Thyroid gland (tissue), 4 donors: ENCODE data around the gene KLHL36.

Source experiments
- POLR2A ChIP-seq, 2 donors: fragments of 450-650 bp; IDR thresholded peaks; one replicate each; pipeline ENCODE4 v1.6.1; 2017; ENCODE audit warnings: antibody characterized with exemption in 2 of 2, mild to moderate bottlenecking in 2 of 2, moderate library complexity in 1 of 2
- TF ChIP-seq, protein P1 (sequence below), 6 experiments: fragments of 200-600 bp in 3 of 6; fragments of 450-650 bp in 3 of 6; sonication (generic) in 3 of 6; IDR thresholded peaks; one replicate each; pipeline ENCODE4 v1.5.1; 2016 to 2019; ENCODE audit warnings: antibody characterized with exemption in 6 of 6, mild to moderate bottlenecking in 2 of 6, inconsistent platforms in 1 of 6, moderate library complexity in 1 of 6

DNA sequence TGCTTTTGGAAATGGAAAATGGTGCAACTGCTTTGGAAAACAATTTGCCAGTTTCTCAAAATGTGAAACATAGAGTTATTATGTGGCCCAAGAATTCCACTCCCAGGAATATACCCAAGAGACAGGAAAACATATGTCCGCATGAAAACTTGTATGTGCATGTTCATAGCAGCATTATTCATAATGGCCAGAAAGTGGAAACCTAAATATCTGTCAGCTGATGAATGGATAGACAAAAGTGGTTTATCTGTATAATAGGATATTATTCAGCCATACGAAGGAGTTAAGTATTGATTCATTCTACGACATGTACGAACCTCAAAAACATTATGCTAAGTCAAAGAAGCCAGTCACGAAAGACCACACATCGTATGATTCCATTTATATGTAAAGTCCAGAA lies 22.8 kb upstream of the KLHL36 start:
- no peak for TF ChIP-seq POLR2A (IDR thresholded peaks at IDR 0.05)
- TF ChIP-seq, protein P1, sequence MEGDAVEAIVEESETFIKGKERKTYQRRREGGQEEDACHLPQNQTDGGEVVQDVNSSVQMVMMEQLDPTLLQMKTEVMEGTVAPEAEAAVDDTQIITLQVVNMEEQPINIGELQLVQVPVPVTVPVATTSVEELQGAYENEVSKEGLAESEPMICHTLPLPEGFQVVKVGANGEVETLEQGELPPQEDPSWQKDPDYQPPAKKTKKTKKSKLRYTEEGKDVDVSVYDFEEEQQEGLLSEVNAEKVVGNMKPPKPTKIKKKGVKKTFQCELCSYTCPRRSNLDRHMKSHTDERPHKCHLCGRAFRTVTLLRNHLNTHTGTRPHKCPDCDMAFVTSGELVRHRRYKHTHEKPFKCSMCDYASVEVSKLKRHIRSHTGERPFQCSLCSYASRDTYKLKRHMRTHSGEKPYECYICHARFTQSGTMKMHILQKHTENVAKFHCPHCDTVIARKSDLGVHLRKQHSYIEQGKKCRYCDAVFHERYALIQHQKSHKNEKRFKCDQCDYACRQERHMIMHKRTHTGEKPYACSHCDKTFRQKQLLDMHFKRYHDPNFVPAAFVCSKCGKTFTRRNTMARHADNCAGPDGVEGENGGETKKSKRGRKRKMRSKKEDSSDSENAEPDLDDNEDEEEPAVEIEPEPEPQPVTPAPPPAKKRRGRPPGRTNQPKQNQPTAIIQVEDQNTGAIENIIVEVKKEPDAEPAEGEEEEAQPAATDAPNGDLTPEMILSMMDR (IDR thresholded peaks at IDR 0.05) = no peak
